OCI-LY3 (cell line): ENCODE data around the gene RIBC1.

Experiments used
- CTCF ChIP-seq: fragments of 200-600, 300-600 bp; sonication (generic); IDR thresholded peaks from 2 replicates; pipeline ENCODE4 v1.5.1; 2014; ENCODE audit warnings: antibody characterized with exemption, low read length, low read depth
- EZH2phosphoT487 ChIP-seq: fragments of 200-600 bp; shearing (Covaris generic); IDR thresholded peaks from 2 replicates; pipeline ENCODE4 v1.6.1; 2018; ENCODE audit warnings: antibody characterized with exemption, mixed run types, low read depth

GRCh38 chrX:53452812-53453211, 30.1 kb downstream of the RIBC1 start:
- TF ChIP-seq CTCF (no peak), EZH2phosphoT487 (no peak)
